Astrocyte (in vitro differentiated cells and primary cell): ENCODE results near the gene AGL. TPM values are rescaled to one million over a fixed set of nuclear protein-coding genes. Genes with fewer than 3 reads are reported as not detected.

Experiments
- DNase-seq: peaks from one replicate; pipeline ENCODE4 v3.0.0-alpha.2; 2010; ENCODE audit warnings: low read depth
- FAIRE-seq: peaks from 2 replicates; lab custom pipeline; 2011; peaks lifted over from hg19 to GRCh38; lab: Jason Lieb, UNC
- H2AFZ ChIP-seq: 2 replicates; pipeline ENCODE4 v1.6.0; 2012; ENCODE audit warnings: low read depth, low read length, inconsistent platforms
- H3K27ac ChIP-seq: 2 replicates; pipeline ENCODE4 v1.5.1; 2011; ENCODE audit warnings: low read depth, low read length, inconsistent platforms
- H3K27me3 ChIP-seq: 2 replicates; pipeline ENCODE4 v1.6.0; 2011; ENCODE audit warnings: low read length, inconsistent platforms; ENCODE audit not compliant: insufficient read depth
- H3K36me3 ChIP-seq: 2 replicates; pipeline ENCODE4 v1.5.1; 2011; ENCODE audit warnings: low read length, inconsistent platforms; ENCODE audit not compliant: insufficient read depth
- H3K4me1 ChIP-seq: 2 replicates; pipeline ENCODE4 v1.5.1; 2011; ENCODE audit warnings: low read length, inconsistent platforms; ENCODE audit not compliant: insufficient read depth
- H3K4me2 ChIP-seq: 2 replicates; pipeline ENCODE4 v1.6.0; 2012; ENCODE audit warnings: low read length, inconsistent platforms
- H3K4me3 ChIP-seq: 2 replicates; pipeline ENCODE4 v1.5.1; 2011; ENCODE audit warnings: low read depth, mild to moderate bottlenecking, low read length, inconsistent platforms; ENCODE audit not compliant: insufficient read depth
- H3K79me2 ChIP-seq: 2 replicates; pipeline ENCODE4 v1.6.0; 2012; ENCODE audit warnings: mild to moderate bottlenecking, low read length, inconsistent platforms; ENCODE audit not compliant: insufficient read depth
- H3K9ac ChIP-seq: 2 replicates; pipeline ENCODE4 v1.6.0; 2012; ENCODE audit warnings: mild to moderate bottlenecking, low read length, inconsistent platforms
- H3K9me3 ChIP-seq: 2 replicates; pipeline ENCODE4 v1.5.1; 2012; ENCODE audit warnings: low read depth, mild to moderate bottlenecking, low read length, inconsistent platforms; ENCODE audit not compliant: insufficient read depth
- H4K20me1 ChIP-seq: 2 replicates; pipeline ENCODE4 v1.6.0; 2012; ENCODE audit warnings: low read length, inconsistent platforms; ENCODE audit not compliant: insufficient read depth
- H3K27ac Mint-ChIP-seq: one replicate; pipeline ENCODE4 v1.8.0; 2021; ENCODE audit warnings: mild to moderate bottlenecking, mixed read lengths; ENCODE audit not compliant: unreplicated experiment
- H3K27me3 Mint-ChIP-seq: one replicate; pipeline ENCODE4 v1.8.0; 2021; ENCODE audit warnings: low read depth, mixed read lengths; ENCODE audit not compliant: unreplicated experiment
- H3K36me3 Mint-ChIP-seq: one replicate; pipeline ENCODE4 v1.8.0; 2021; ENCODE audit warnings: low read depth, mixed read lengths; ENCODE audit not compliant: unreplicated experiment
- H3K4me1 Mint-ChIP-seq: one replicate; pipeline ENCODE4 v1.8.0; 2021; ENCODE audit warnings: low read depth, mixed read lengths; ENCODE audit not compliant: unreplicated experiment
- H3K4me3 Mint-ChIP-seq: one replicate; pipeline ENCODE4 v1.8.0; 2021; ENCODE audit warnings: mild to moderate bottlenecking, moderate library complexity, mixed read lengths; ENCODE audit not compliant: unreplicated experiment
- H3K9me3 Mint-ChIP-seq: one replicate; pipeline ENCODE4 v1.8.0; 2021; ENCODE audit warnings: mild to moderate bottlenecking, mixed read lengths; ENCODE audit not compliant: unreplicated experiment
- CTCF ChIP-seq: IDR thresholded peaks from 2 replicates; pipeline ENCODE4 v1.5.1; 2011; ENCODE audit warnings: low read depth, mild to moderate bottlenecking, inconsistent platforms, low read length, moderate library complexity; ENCODE audit not compliant: insufficient read depth
- EZH2 ChIP-seq: IDR thresholded peaks from 2 replicates; pipeline ENCODE4 v1.6.1; 2012; ENCODE audit warnings: mild to moderate bottlenecking, low read length, inconsistent platforms; ENCODE audit not compliant: insufficient read depth
- total RNA-seq: library from RNA; stranded (reverse); gene quantifications from 2 replicates; pipeline ENCODE4 v1.2.1, GENCODE V29; 2021

The AGL gene
- total RNA-seq, 1 donor from 2014 or later, result 11.7 TPM

- Mint-ChIP-seq H3K4me1 (no peaks in the 10 kb centered on the region), H3K9me3 (no peaks in the 10 kb centered on the region), H3K27ac (no peak overlapping the region), H3K4me3 (no peak overlapping the region), H3K27me3 (no peaks in the 10 kb centered on the region), H3K36me3 (no peaks in the 10 kb centered on the region)
- H3K4me3 ChIP-seq, result no peak overlapping the region
- no peaks in the 10 kb centered on the region for H3K4me1 ChIP-seq
- H4K20me1 ChIP-seq, result no peaks in the 10 kb centered on the region
- TF ChIP-seq CTCF (no peak), EZH2 (no peak)
- DNase-seq (no peak), FAIRE-seq (no peak)
- no peaks in the 10 kb centered on the region for H3K79me2 ChIP-seq
- H3K4me2 ChIP-seq, result no peak overlapping the region
- no peak overlapping the region for H2AFZ ChIP-seq
- no peak overlapping the region for H3K9ac ChIP-seq
- no peaks in the 10 kb centered on the region for H3K27me3 ChIP-seq
- H3K36me3 ChIP-seq, result no peaks in the 10 kb centered on the region
- H3K27ac ChIP-seq, result no peak overlapping the region
- no peaks in the 10 kb centered on the region for H3K9me3 ChIP-seq
These were observed 21.9 kb downstream of the AGL start for GRCh38 chr1:99872063-99872462.

GRCh38 chr1:99877568-99877967 is 27.4 kb downstream of the AGL start:
- no peaks in the 10 kb centered on the region for H3K36me3 Mint-ChIP-seq
- no peaks in the 10 kb centered on the region for H3K4me1 ChIP-seq
- no peaks in the 10 kb centered on the region for H3K79me2 ChIP-seq
- H3K27ac Mint-ChIP-seq, result no peak overlapping the region
- no peaks in the 10 kb centered on the region for H3K36me3 ChIP-seq
- H3K4me3 ChIP-seq, result no peak overlapping the region
- TF ChIP-seq CTCF (no peak), EZH2 (no peak)
- DNase-seq (no peak), FAIRE-seq (no peak)
- H3K4me3 Mint-ChIP-seq, result no peak overlapping the region
- no peak overlapping the region for H3K9ac ChIP-seq
- H3K9me3 ChIP-seq, result no peaks in the 10 kb centered on the region
- H3K27ac ChIP-seq, result no peak overlapping the region
- no peak overlapping the region for H2AFZ ChIP-seq
- no peaks in the 10 kb centered on the region for H3K4me1 Mint-ChIP-seq
- H3K27me3 ChIP-seq, result no peaks in the 10 kb centered on the region
- H3K9me3 Mint-ChIP-seq, result no peaks in the 10 kb centered on the region
- H4K20me1 ChIP-seq, result no peaks in the 10 kb centered on the region
- no peak overlapping the region for H3K4me2 ChIP-seq
- H3K27me3 Mint-ChIP-seq, result no peaks in the 10 kb centered on the region

GRCh38 chr1:99886179-99886578 is 36.0 kb downstream of the AGL start:
- Mint-ChIP-seq H3K27ac (no peak overlapping the region), H3K4me1 (no peaks in the 10 kb centered on the region), H3K27me3 (no peaks in the 10 kb centered on the region), H3K4me3 (no peak overlapping the region), H3K36me3 (no peaks in the 10 kb centered on the region), H3K9me3 (no peaks in the 10 kb centered on the region)
- peaks cover 4% of the 10 kb centered on the region for H3K36me3 ChIP-seq
- H3K27me3 ChIP-seq, result no peaks in the 10 kb centered on the region
- H3K79me2 ChIP-seq, result no peaks in the 10 kb centered on the region
- H3K4me3 ChIP-seq, result no peak overlapping the region
- H3K27ac ChIP-seq, result no peak overlapping the region
- H3K4me2 ChIP-seq, result no peak overlapping the region
- no peaks in the 10 kb centered on the region for H3K9me3 ChIP-seq
- FAIRE-seq, result no peak
- H2AFZ ChIP-seq, result no peak overlapping the region
- H3K9ac ChIP-seq, result no peak overlapping the region
- DNase-seq, result no peak
- TF ChIP-seq CTCF, result no peak
- TF ChIP-seq EZH2, result no peak
- no peaks in the 10 kb centered on the region for H3K4me1 ChIP-seq
- H4K20me1 ChIP-seq, result no peaks in the 10 kb centered on the region
